Activated T-helper 1 cell treated with anti-CD3 and anti-CD28 coated beads, Interleukin-12 subunit alpha, Interleukin-12 subunit beta, Interleukin-2, Interleukin-4 antibody, amounts not matched to agents 30 ng/mL and 10 ng/mL and 1 ng/mL, durations not matched to agents 14 hours and 24 hours and 36 hours (primary cell): ENCODE measurements around the gene CTSA. TPM values are rescaled to one million over a fixed set of nuclear protein-coding genes. Genes with fewer than 3 reads are reported as not detected.
"Not testable (repeated sequence)": the region's sequence is repeated elsewhere in the genome, so short reads cannot be mapped to it uniquely, and the experiment has no call there.

Experiments
- DNase-seq: peaks from one replicate; pipeline ENCODE4 v3.0.0; 2021; ENCODE audit warnings: low spot score
- H3K27ac Mint-ChIP-seq: one replicate; pipeline ENCODE4 v1.8.0; 2021; ENCODE audit warnings: mild to moderate bottlenecking, mixed read lengths
- H3K27me3 Mint-ChIP-seq: one replicate; pipeline ENCODE4 v1.8.0; 2022; ENCODE audit warnings: mild to moderate bottlenecking, moderate library complexity, mixed read lengths; ENCODE audit not compliant: insufficient read depth
- H3K36me3 Mint-ChIP-seq: one replicate; pipeline ENCODE4 v1.8.0; 2021; ENCODE audit warnings: low read depth, mixed read lengths
- H3K4me1 Mint-ChIP-seq: one replicate; pipeline ENCODE4 v1.8.0; 2021; ENCODE audit warnings: low read depth, mixed read lengths
- H3K4me3 Mint-ChIP-seq: one replicate; pipeline ENCODE4 v1.8.0; 2021; ENCODE audit warnings: mild to moderate bottlenecking, moderate library complexity, mixed read lengths
- H3K9me3 Mint-ChIP-seq: one replicate; pipeline ENCODE4 v1.8.0; 2021; ENCODE audit warnings: mixed read lengths
- intact Hi-C: fragments of 100-400 bp; cut with micrococcal nuclease; formaldehyde crosslinking; loops from one replicate; pipeline ENCODE4 v1.15.1; 2024
- total RNA-seq: library from RNA; stranded (reverse); gene quantifications from 2 replicates; pipeline ENCODE4 v1.2.3, GENCODE V29; 2022

CTSA gene
- total RNA-seq, 1 donor from 2014 or later: 46.9 TPM

DNA sequence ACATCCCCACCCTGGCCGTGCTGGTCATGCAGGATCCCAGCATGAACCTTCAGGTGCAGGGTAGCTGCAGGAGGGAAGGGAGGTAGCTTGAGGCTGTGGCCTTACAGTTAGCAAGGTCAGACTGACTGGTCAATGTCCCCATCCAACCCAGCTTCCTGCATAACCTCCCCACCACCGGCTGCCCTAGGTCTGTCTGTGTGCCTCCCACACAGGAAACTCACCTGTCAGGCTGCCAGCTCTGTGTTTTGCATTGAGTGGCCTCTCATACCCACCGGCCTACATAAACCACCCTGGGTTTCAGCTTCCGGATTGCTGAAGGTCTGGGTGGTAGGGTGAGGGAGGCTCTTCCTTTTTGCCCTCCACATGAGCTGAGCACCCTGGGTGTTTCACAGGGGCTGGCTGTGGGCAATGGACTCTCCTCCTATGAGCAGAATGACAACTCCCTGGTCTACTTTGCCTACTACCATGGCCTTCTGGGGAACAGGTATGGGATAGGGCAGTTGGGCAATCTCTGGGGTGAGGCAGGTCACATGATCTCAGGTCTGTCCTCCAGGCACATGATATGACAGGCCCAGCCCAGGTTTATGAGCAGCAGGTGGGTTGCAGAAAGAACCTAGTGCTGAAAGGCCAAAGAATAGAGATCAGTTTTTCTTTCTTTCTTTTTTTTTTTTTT, 1.8 kb downstream of the CTSA start:
- Mint-ChIP-seq H3K27me3 (peaks cover 1% of the 10 kb centered on the region), H3K9me3 (no peaks in the 10 kb centered on the region), H3K4me1 (peaks cover 13% of the 10 kb centered on the region), H3K36me3 (peaks cover 3% of the 10 kb centered on the region), H3K27ac (peak overlapping the region; percentile 68), H3K4me3 (peak overlapping the region; percentile 91)
- intact Hi-C loops: no loop called here
- no peak for DNase-seq

DNA sequence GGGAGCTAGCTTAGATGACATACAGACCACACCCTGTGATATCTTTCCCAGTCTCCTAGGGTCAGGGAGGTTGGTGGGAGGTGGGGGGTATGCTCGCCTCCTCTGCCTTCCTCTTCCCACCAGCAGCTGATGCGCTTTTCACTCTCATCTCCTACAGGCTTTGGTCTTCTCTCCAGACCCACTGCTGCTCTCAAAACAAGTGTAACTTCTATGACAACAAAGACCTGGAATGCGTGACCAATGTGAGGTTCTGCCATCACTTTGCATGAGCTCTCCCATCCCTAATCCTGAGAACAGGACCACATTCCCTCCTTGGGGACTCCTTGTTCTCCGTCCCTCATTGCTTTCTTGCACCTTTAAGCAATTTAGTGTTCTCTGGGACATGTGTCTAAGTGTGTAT, 2.7 kb downstream of the CTSA start:
- H3K27ac Mint-ChIP-seq: no peak overlapping the region

DNA sequence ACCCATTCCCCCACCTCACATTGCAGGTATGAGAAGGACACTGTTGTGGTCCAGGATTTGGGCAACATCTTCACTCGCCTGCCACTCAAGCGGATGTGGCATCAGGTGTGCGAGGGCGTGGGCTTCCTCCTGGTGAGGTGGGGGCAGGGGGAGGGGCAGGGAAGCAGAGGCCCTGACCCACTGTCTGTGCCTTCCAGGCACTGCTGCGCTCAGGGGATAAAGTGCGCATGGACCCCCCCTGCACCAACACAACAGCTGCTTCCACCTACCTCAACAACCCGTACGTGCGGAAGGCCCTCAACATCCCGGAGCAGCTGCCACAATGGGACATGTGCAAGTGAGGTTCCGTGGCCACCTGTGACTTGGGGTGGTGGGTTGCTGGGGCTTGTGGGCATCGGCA, 3.7 kb downstream of the CTSA start:
- no peaks in the 10 kb centered on the region for H3K9me3 Mint-ChIP-seq
- no peak overlapping the region for H3K27ac Mint-ChIP-seq
- H3K4me1 Mint-ChIP-seq: peaks cover 13% of the 10 kb centered on the region
- intact Hi-C loops: no loop called here
- peaks cover 3% of the 10 kb centered on the region for H3K36me3 Mint-ChIP-seq
- H3K4me3 Mint-ChIP-seq: no peak overlapping the region
- no peak for DNase-seq
- peaks cover 1% of the 10 kb centered on the region for H3K27me3 Mint-ChIP-seq

More for the DNA sequence above, 2.7 kb downstream of the CTSA start:
- H3K4me3 Mint-ChIP-seq: peak overlapping the region; percentile 8
- DNase-seq: no peak
- H3K4me1 Mint-ChIP-seq: peaks cover 13% of the 10 kb centered on the region
- H3K36me3 Mint-ChIP-seq: peaks cover 3% of the 10 kb centered on the region
- peaks cover 1% of the 10 kb centered on the region for H3K27me3 Mint-ChIP-seq
- no peaks in the 10 kb centered on the region for H3K9me3 Mint-ChIP-seq
- intact Hi-C loops: no loop called here

DNA sequence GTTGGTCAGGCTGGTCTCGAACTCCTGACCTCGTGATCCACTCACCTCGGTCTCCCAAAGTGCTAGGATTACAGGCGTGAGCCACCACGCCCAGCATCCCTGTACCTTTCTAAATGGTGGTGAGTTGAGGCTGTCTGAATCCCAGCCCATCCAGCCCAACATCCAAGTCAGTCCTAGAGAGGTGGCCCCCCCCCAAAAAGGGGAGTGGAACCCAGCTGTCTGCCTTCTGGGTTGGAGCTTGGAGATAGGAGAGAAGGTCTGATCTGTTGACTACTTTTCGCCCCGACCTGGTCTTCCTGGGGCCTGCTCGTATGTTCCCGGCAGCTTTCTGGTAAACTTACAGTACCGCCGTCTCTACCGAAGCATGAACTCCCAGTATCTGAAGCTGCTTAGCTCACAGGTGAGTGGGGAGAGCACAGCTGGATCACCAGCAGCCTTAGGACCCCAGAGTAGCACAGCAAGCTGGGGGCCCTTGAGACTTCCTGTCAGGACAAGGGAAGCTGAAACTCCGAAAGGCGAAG, 5.6 kb downstream of the CTSA start:
- H3K27ac Mint-ChIP-seq: no peak overlapping the region
- peaks cover 3% of the 10 kb centered on the region for H3K36me3 Mint-ChIP-seq
- no peaks in the 10 kb centered on the region for H3K9me3 Mint-ChIP-seq
- no peak for DNase-seq
- no peaks in the 10 kb centered on the region for H3K27me3 Mint-ChIP-seq
- intact Hi-C loops: no loop called here
- peaks cover 13% of the 10 kb centered on the region for H3K4me1 Mint-ChIP-seq
- H3K4me3 Mint-ChIP-seq: no peak overlapping the region

DNA sequence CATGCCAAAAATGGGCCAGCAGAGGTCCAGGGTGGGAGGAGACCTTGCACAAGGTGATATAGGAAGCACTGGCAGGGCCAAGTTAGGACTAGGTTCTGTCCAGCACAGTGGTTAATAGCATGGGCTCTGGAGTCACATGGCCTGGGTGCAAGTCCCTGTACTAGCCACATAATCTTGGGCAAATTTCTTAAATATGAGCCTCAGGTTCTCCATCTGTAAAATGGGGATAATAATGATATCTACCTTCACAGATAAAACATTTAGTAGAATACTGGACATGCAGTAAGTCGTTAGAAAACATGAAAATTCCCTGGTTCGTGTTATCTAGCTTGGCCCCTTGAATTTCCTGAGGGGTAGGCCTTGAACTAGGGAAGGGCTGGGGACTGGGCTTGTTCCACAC, 6.2 kb downstream of the CTSA start:
- intact Hi-C loops: no loop called here
- H3K27ac Mint-ChIP-seq: no peak overlapping the region
- peaks cover 11% of the 10 kb centered on the region for H3K4me1 Mint-ChIP-seq
- no peak overlapping the region for H3K4me3 Mint-ChIP-seq
- peaks cover 3% of the 10 kb centered on the region for H3K36me3 Mint-ChIP-seq
- no peak for DNase-seq
- no peaks in the 10 kb centered on the region for H3K9me3 Mint-ChIP-seq
- no peaks in the 10 kb centered on the region for H3K27me3 Mint-ChIP-seq

DNA sequence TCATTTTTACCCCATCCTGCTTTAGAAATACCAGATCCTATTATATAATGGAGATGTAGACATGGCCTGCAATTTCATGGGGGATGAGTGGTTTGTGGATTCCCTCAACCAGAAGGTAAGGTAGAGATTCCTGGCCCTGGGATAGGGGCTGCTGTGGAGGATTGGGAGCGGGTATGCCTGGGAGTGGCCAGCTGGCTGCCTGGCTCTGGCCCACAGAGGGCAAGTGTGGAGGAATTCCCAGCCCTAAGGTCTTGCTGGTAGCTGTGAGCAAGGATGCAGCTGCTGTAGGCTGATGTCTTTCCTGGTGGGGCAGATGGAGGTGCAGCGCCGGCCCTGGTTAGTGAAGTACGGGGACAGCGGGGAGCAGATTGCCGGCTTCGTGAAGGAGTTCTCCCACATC, 6.6 kb downstream of the CTSA start:
- H3K27ac Mint-ChIP-seq: no peak overlapping the region
- no peak for DNase-seq
- no peaks in the 10 kb centered on the region for H3K9me3 Mint-ChIP-seq
- peaks cover 3% of the 10 kb centered on the region for H3K36me3 Mint-ChIP-seq
- no peaks in the 10 kb centered on the region for H3K27me3 Mint-ChIP-seq
- peaks cover 7% of the 10 kb centered on the region for H3K4me1 Mint-ChIP-seq
- intact Hi-C loops: no loop called here
- no peak overlapping the region for H3K4me3 Mint-ChIP-seq

DNA sequence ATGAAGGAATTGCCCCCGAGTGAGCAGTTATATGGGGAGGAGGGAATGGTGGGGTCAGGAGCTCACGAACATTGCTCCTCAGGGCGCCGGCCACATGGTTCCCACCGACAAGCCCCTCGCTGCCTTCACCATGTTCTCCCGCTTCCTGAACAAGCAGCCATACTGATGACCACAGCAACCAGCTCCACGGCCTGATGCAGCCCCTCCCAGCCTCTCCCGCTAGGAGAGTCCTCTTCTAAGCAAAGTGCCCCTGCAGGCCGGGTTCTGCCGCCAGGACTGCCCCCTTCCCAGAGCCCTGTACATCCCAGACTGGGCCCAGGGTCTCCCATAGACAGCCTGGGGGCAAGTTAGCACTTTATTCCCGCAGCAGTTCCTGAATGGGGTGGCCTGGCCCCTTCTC, 7.2 kb downstream of the CTSA start:
- intact Hi-C loops: no loop called here
- Mint-ChIP-seq H3K27ac (no peak overlapping the region), H3K36me3 (peaks cover under 1% of the 10 kb centered on the region), H3K4me1 (peaks cover under 1% of the 10 kb centered on the region), H3K27me3 (no peaks in the 10 kb centered on the region), H3K9me3 (no peaks in the 10 kb centered on the region), H3K4me3 (no peak overlapping the region)
- DNase-seq: no peak

DNA sequence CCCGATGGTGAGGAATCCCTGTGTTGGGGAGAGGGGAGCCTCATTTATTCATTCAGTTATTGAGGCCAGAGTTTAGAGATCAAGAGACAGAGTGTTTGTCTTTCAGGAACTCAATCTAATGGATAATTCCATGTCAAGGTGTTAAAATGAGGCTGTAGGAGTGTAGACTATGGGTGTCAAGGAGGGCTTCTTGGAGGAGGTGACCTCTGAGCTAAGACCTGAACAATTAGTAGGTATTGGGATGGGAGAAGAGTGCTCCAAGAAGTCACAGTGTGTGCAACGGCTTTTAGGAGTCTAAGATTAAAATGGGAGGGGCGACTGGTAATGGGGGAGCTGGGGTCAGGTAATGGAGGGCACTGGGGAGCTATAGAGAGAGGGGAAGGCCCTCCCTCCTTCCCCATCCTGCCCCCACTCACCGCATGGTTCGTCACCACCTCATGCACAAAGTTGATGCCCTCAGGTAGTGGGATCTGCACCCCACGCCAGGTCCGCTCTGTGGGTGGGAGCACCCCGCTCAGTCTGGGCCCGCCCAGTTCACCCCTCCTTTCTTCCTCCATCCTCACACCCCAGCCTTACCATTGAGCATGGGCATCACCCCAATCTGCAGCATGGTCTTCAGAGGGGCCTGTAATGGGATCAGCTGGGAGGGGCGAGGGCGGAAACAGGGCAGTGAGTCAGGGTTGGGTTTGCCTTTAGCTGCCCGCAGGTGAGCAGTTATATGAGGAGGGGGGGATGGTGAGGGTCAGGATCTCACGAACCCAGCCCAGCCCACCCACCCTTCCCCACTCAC, 8.1 kb downstream of the CTSA start:
- Mint-ChIP-seq H3K36me3 (no peaks in the 10 kb centered on the region), H3K27ac (no peak overlapping the region), H3K4me3 (no peak overlapping the region), H3K27me3 (no peaks in the 10 kb centered on the region), H3K9me3 (no peaks in the 10 kb centered on the region), H3K4me1 (no peaks in the 10 kb centered on the region)
- DNase-seq: no peak
- intact Hi-C loops: no loop called here

DNA sequence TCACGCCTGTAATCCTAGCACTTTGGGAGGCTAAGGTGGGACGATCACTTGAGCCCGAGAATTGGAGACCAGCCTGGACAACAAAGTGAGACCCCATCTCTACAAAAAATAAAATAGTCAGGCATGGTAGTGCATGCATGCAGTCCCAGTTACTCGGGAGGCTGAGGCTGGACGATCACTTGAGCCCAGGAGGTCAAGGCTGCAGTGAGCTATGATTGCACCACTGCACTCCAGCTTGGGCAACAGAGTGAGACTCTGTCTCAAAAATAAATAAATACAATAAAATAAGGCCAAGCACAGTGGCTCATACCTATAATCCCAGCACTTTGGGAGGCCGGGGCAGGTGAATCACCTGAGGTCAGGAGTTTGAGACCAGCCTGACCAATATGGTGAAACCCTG, 10.2 kb downstream of the CTSA start:
- H3K9me3 Mint-ChIP-seq, H3K4me1 Mint-ChIP-seq, H3K27me3 Mint-ChIP-seq, intact Hi-C loops, DNase-seq, H3K4me3 Mint-ChIP-seq, H3K27ac Mint-ChIP-seq, H3K36me3 Mint-ChIP-seq: not testable (repeated sequence)

DNA sequence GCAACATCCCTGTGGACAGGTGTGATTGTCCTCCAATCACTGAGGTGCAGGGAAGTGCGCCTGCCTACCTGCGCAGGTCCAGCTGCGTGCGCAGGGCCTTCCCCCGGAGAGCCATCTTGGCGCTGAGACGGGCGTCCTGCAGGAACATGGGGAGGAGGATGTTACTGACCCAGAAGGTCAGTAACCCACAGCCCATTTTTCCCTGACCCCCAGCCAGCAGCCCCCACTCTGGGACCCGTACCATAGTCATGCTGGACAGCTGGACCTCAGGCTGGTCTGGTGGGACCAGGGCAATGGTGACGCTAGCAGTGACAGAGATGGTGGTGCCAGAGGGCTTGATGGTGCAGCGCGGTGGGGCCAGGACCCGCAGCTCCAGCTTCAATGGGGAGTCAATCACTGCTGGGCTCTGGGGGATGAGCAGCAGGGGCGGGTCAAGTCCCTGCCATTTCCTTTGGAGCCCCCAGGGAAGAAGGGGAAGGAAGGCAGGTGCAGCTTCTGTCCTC, 11.1 kb downstream of the CTSA start:
- no peaks in the 10 kb centered on the region for H3K36me3 Mint-ChIP-seq
- no peaks in the 10 kb centered on the region for H3K27me3 Mint-ChIP-seq
- no peak overlapping the region for H3K27ac Mint-ChIP-seq
- no peak for DNase-seq
- intact Hi-C loops: no loop called here
- no peaks in the 10 kb centered on the region for H3K9me3 Mint-ChIP-seq
- H3K4me3 Mint-ChIP-seq: no peak overlapping the region
- no peaks in the 10 kb centered on the region for H3K4me1 Mint-ChIP-seq

DNA sequence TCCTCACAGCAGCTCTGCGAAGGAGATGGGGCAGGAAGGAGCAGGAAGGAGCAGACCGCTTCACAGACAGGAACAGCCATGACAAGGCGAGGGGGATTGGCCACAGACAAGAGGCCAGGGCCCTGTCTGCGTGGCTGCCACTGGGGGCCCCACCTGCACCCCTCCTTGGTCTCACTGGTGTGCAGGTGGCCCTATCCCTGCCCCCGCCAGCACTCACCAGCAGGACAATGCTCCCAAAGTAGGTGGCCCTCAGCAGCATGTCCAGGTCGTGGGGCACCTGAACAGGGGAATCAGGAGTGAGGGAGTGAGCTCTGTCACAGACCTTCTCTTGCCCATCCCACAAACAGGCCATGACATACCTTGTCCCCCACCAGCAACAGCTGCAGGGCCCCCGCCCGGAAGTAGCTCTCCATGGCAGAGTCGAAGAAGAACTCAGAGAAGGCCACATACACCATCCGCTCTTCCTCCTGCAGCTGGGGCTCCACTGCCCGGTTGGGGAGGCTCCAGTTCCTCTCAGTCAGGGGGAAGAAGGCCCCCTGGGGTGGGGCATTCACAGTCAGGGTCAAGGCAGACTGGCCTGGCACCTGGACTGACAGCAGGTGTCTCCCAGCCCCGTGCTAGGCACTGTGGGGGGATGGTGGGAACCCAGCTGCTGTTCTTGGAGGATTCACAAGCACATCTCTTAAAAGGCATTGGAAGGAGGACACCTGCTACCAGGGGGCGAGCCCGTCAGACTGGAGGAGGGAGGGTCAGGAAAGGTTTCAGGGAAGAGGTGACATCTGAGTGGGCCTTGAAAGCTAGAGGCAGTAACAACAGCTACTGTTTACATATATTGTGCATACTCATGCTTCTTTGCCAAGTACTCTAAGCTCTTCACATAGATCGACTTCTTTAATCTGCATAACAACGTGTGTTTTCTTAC, 13.7 kb downstream of the CTSA start:
- no peaks in the 10 kb centered on the region for H3K4me1 Mint-ChIP-seq
- no peak overlapping the region for H3K27ac Mint-ChIP-seq
- H3K9me3 Mint-ChIP-seq: no peaks in the 10 kb centered on the region
- no peak overlapping the region for H3K4me3 Mint-ChIP-seq
- no peaks in the 10 kb centered on the region for H3K27me3 Mint-ChIP-seq
- intact Hi-C loops: no loop called here
- no peaks in the 10 kb centered on the region for H3K36me3 Mint-ChIP-seq
- DNase-seq: no peak

DNA sequence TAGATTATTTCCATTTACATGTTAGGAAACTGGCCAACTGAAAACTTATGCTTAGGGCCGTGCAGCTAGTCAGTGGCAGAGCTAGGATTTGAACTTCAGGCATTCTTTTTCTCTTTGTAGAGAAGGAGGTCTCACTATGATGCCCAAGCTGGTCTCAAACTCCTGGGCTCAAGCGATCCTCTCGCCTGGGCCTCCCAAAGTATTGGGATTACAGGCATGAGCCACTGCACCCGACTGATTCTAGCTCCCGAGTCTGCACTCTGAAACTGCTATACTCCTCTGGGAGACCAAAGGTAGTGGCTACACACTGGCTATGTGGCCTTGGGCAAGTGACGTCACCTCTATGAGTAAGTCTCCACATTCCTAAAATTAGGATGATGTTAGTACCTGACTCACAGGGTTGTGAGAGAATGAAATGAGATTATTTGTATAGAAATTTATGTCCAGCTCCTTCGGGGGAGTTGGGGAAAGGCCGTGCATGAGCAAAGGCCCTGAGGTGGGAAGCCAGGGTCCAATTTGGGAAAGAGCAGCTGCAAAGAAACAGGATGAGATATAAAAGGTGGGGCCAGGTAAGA, 14.5 kb downstream of the CTSA start:
- no peak overlapping the region for H3K27ac Mint-ChIP-seq
- intact Hi-C loops: no loop called here
- no peak for DNase-seq
- H3K27me3 Mint-ChIP-seq: no peaks in the 10 kb centered on the region
- H3K4me1 Mint-ChIP-seq: peaks cover 2% of the 10 kb centered on the region
- H3K9me3 Mint-ChIP-seq: no peaks in the 10 kb centered on the region
- H3K36me3 Mint-ChIP-seq: no peaks in the 10 kb centered on the region
- H3K4me3 Mint-ChIP-seq: no peak overlapping the region
